WTC11 (cell line): Measurements from ENCODE around the gene XRCC5. TPM values are rescaled to one million over a fixed set of nuclear protein-coding genes. Genes with fewer than 3 reads are reported as not detected.

Experiments used
- ATAC-seq: fragments of 200-7000 bp; cut with Tn5 transposase; 2 replicates; pipeline ENCODE4 v1.10.0; 2021; ENCODE audit warnings: mild to moderate bottlenecking, moderate library complexity
- CTCF ChIA-PET: fragments of 300-600 bp; sonication (Branson Sonifier 250); formaldehyde crosslinking; loops from one replicate; lab custom pipeline; 2021; ENCODE audit warnings: antibody characterized with exemption; lab: Charles Lee
- POLR2A ChIA-PET: fragments of 350-600 bp; sonication (Branson Sonifier 250); formaldehyde crosslinking; loops from one replicate; lab custom pipeline; 2021; ENCODE audit warnings: antibody characterized with exemption; lab: Charles Lee
- DNase-seq: peaks from one replicate; pipeline ENCODE4 v3.0.0; 2021; ENCODE audit warnings: low spot score
- H3K27ac Mint-ChIP-seq: 2 replicates; pipeline ENCODE4 v1.8.0; 2021; ENCODE audit warnings: mixed read lengths
- H3K27me3 Mint-ChIP-seq: 2 replicates; pipeline ENCODE4 v1.8.0; 2021; ENCODE audit warnings: low read depth, mild to moderate bottlenecking, moderate library complexity, mixed read lengths
- H3K36me3 Mint-ChIP-seq: 2 replicates; pipeline ENCODE4 v1.8.0; 2021; ENCODE audit warnings: mixed read lengths
- H3K4me1 Mint-ChIP-seq: 2 replicates; pipeline ENCODE4 v1.8.0; 2022; ENCODE audit warnings: mixed read lengths
- H3K4me3 Mint-ChIP-seq: 2 replicates; pipeline ENCODE4 v1.8.0; 2021; ENCODE audit warnings: mild to moderate bottlenecking, moderate library complexity, mixed read lengths
- H3K9me3 Mint-ChIP-seq: 2 replicates; pipeline ENCODE4 v1.8.0; 2021; ENCODE audit warnings: mixed read lengths
- ESRRA ChIP-seq: sonication (generic); formaldehyde crosslinking; IDR thresholded peaks from 2 replicates; pipeline ENCODE4 v1.8.1; 2022; ENCODE audit warnings: mild to moderate bottlenecking, missing genetic modification reagents, borderline replicate concordance
- ETV6 ChIP-seq: sonication (generic); formaldehyde crosslinking; IDR thresholded peaks from 2 replicates; pipeline ENCODE4 v1.8.1; 2022; ENCODE audit warnings: mild to moderate bottlenecking, missing genetic modification reagents
- FOXJ3 ChIP-seq: sonication (generic); formaldehyde crosslinking; IDR thresholded peaks from 2 replicates; pipeline ENCODE4 v1.9.0; 2021; ENCODE audit warnings: missing genetic modification reagents, mild to moderate bottlenecking, borderline replicate concordance
- FOXP1 ChIP-seq: sonication (generic); formaldehyde crosslinking; IDR thresholded peaks from 2 replicates; pipeline ENCODE4 v1.8.0; 2022; ENCODE audit warnings: missing genetic modification reagents, mild to moderate bottlenecking, moderate library complexity, borderline replicate concordance
- GABPB1 ChIP-seq: sonication (generic); formaldehyde crosslinking; IDR thresholded peaks from 2 replicates; pipeline ENCODE4 v1.8.1; 2023; ENCODE audit warnings: mild to moderate bottlenecking, missing genetic modification reagents
- KAT7 ChIP-seq: sonication (generic); formaldehyde crosslinking; IDR thresholded peaks from 2 replicates; pipeline ENCODE4 v1.8.1; 2023; ENCODE audit warnings: missing genetic modification reagents, mild to moderate bottlenecking, borderline replicate concordance
- NFE2L1 ChIP-seq: sonication (generic); formaldehyde crosslinking; IDR thresholded peaks from 2 replicates; pipeline ENCODE4 v1.8.1; 2023; ENCODE audit warnings: missing genetic modification reagents
- OVOL2 ChIP-seq: fragments of 250-450 bp; sonication (Bioruptor Pico); IDR thresholded peaks from 2 replicates; pipeline ENCODE4 v1.9.0; 2021; ENCODE audit warnings: mild to moderate bottlenecking, borderline replicate concordance
- PRRX2 ChIP-seq: fragments of 250-450 bp; sonication (Bioruptor Pico); IDR thresholded peaks from 2 replicates; pipeline ENCODE4 v1.8.0; 2021; ENCODE audit warnings: mild to moderate bottlenecking
- RELA ChIP-seq: sonication (generic); formaldehyde crosslinking; IDR thresholded peaks from 2 replicates; pipeline ENCODE4 v1.8.1; 2022; ENCODE audit warnings: missing genetic modification reagents, mild to moderate bottlenecking, borderline replicate concordance
- ZBTB21 ChIP-seq: sonication (generic); formaldehyde crosslinking; IDR thresholded peaks from 2 replicates; pipeline ENCODE4 v1.8.1; 2023; ENCODE audit warnings: mild to moderate bottlenecking, missing genetic modification reagents, borderline replicate concordance
- ZNF121 ChIP-seq: sonication (generic); formaldehyde crosslinking; IDR thresholded peaks from 2 replicates; pipeline ENCODE4 v1.8.0; 2023; ENCODE audit warnings: missing genetic modification reagents
- ZNF219 ChIP-seq: sonication (generic); formaldehyde crosslinking; IDR thresholded peaks from 2 replicates; pipeline ENCODE4 v1.8.0; 2023; ENCODE audit warnings: missing genetic modification reagents, mild to moderate bottlenecking, borderline replicate concordance
- ZNF317 ChIP-seq: sonication (generic); formaldehyde crosslinking; IDR thresholded peaks from 2 replicates; pipeline ENCODE4 v1.8.1; 2023; ENCODE audit warnings: low read depth, mild to moderate bottlenecking, moderate library complexity, missing genetic modification reagents, borderline replicate concordance
- total RNA-seq: library from RNA; stranded (reverse); gene quantifications from 3 replicates; pipeline ENCODE4 v1.2.3, GENCODE V29; 2021
- TF ChIP-seq, protein P1 (sequence below): sonication (generic); formaldehyde crosslinking; IDR thresholded peaks from 2 replicates; pipeline ENCODE4 v1.8.0; 2023; ENCODE audit warnings: missing genetic modification reagents, mild to moderate bottlenecking, borderline replicate concordance
- TF ChIP-seq, protein P2 (sequence below): sonication (generic); formaldehyde crosslinking; IDR thresholded peaks from 2 replicates; pipeline ENCODE4 v1.8.0; 2023; ENCODE audit warnings: missing genetic modification reagents
- TF ChIP-seq, protein P3 (sequence below): sonication (generic); formaldehyde crosslinking; IDR thresholded peaks from 2 replicates; pipeline ENCODE4 v1.8.0; 2022; ENCODE audit warnings: mild to moderate bottlenecking, missing genetic modification reagents
- TF ChIP-seq, protein P4 (sequence below): fragments of 250-450 bp; sonication (Bioruptor Pico); IDR thresholded peaks from 2 replicates; pipeline ENCODE4 v2.1.2; 2022; ENCODE audit warnings: mild to moderate bottlenecking, moderate library complexity
- TF ChIP-seq, protein P5 (sequence below): sonication (generic); formaldehyde crosslinking; IDR thresholded peaks from 2 replicates; pipeline ENCODE4 v1.8.0; 2022; ENCODE audit warnings: missing genetic modification reagents

The XRCC5 gene
- total RNA-seq, 1 experiment from 2014 or later: 522 TPM

DNA sequence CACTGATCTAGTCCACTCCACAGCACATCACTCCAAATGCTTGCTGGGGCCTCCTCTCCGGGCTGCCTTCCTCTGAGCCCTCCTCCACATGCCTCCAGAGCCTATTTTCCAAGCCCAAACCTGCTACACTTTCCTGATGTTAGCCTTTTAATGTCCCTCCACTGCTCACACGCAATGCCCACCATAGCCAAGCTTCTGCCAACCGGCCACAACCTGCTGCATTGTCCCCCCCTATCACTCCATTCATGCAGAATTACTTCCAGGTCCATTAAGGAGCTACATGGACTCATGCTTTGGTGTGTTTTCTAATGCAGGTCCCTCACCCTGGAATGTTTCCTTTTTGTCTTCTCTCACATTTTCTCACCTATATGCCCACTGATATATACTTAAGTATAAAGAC, 133.9 kb downstream of the XRCC5 start (continued):
- TF ChIP-seq, protein P1, sequence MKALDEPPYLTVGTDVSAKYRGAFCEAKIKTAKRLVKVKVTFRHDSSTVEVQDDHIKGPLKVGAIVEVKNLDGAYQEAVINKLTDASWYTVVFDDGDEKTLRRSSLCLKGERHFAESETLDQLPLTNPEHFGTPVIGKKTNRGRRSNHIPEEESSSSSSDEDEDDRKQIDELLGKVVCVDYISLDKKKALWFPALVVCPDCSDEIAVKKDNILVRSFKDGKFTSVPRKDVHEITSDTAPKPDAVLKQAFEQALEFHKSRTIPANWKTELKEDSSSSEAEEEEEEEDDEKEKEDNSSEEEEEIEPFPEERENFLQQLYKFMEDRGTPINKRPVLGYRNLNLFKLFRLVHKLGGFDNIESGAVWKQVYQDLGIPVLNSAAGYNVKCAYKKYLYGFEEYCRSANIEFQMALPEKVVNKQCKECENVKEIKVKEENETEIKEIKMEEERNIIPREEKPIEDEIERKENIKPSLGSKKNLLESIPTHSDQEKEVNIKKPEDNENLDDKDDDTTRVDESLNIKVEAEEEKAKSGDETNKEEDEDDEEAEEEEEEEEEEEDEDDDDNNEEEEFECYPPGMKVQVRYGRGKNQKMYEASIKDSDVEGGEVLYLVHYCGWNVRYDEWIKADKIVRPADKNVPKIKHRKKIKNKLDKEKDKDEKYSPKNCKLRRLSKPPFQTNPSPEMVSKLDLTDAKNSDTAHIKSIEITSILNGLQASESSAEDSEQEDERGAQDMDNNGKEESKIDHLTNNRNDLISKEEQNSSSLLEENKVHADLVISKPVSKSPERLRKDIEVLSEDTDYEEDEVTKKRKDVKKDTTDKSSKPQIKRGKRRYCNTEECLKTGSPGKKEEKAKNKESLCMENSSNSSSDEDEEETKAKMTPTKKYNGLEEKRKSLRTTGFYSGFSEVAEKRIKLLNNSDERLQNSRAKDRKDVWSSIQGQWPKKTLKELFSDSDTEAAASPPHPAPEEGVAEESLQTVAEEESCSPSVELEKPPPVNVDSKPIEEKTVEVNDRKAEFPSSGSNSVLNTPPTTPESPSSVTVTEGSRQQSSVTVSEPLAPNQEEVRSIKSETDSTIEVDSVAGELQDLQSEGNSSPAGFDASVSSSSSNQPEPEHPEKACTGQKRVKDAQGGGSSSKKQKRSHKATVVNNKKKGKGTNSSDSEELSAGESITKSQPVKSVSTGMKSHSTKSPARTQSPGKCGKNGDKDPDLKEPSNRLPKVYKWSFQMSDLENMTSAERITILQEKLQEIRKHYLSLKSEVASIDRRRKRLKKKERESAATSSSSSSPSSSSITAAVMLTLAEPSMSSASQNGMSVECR (CRISPR knock-in tag): no peak
- TF ChIP-seq ZNF317 (CRISPR knock-in tag): no peak
- no peak for TF ChIP-seq ETV6 (CRISPR knock-in tag)

DNA sequence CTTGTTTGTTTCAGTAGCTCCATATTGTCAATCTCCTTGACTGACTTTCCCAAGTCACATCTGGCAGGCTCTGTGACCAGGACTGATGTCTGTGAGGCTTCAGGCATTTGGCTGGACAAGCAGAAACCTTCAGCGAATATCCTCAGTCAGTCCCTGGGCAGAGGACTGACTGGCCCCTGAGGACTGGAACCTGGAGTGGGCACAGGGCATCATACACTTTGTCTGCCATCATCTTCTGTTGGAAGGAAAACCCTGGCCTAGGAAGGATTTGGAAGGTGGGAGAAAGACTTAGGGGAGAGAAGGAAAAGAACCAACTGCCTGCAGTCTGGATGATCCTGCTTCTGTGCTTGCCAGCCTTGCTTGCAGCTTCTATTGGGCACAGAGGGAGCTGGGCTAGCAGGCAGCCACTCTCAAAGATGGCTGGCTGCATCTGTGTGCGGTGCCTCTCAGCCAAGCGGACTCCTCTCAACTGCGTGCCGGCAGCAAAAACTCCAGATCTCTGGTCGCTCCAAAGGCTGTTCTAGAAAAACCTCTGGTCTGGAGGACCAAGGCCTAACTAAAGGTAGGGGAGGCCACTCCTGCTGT, 136.3 kb downstream of the XRCC5 start:
- DNase-seq (no peak), ATAC-seq (no peak)
- Mint-ChIP-seq H3K27me3 (no peaks in the 10 kb centered on the region; the same call in 1 of the 2 replicates), H3K4me1 (peaks cover 12% of the 10 kb centered on the region), H3K27ac (no peak overlapping the region), H3K9me3 (peaks cover 6% of the 10 kb centered on the region), H3K36me3 (no peaks in the 10 kb centered on the region), H3K4me3 (no peak overlapping the region)
- POLR2A ChIA-PET: no interaction called here
- CTCF ChIA-PET: no interaction called here
- TF ChIP-seq FOXJ3: no peak
- no peak for TF ChIP-seq ZNF121
- TF ChIP-seq, protein P2, sequence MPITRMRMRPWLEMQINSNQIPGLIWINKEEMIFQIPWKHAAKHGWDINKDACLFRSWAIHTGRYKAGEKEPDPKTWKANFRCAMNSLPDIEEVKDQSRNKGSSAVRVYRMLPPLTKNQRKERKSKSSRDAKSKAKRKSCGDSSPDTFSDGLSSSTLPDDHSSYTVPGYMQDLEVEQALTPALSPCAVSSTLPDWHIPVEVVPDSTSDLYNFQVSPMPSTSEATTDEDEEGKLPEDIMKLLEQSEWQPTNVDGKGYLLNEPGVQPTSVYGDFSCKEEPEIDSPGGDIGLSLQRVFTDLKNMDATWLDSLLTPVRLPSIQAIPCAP (CRISPR knock-in tag): no peak
- TF ChIP-seq NFE2L1 (CRISPR knock-in tag): no peak
- TF ChIP-seq, protein P1 (CRISPR knock-in tag): no peak
- TF ChIP-seq, protein P3, sequence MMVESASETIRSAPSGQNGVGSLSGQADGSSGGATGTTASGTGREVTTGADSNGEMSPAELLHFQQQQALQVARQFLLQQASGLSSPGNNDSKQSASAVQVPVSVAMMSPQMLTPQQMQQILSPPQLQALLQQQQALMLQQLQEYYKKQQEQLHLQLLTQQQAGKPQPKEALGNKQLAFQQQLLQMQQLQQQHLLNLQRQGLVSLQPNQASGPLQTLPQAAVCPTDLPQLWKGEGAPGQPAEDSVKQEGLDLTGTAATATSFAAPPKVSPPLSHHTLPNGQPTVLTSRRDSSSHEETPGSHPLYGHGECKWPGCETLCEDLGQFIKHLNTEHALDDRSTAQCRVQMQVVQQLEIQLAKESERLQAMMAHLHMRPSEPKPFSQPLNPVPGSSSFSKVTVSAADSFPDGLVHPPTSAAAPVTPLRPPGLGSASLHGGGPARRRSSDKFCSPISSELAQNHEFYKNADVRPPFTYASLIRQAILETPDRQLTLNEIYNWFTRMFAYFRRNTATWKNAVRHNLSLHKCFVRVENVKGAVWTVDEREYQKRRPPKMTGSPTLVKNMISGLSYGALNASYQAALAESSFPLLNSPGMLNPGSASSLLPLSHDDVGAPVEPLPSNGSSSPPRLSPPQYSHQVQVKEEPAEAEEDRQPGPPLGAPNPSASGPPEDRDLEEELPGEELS (CRISPR knock-in tag): no peak
- no peak for TF ChIP-seq ETV6 (CRISPR knock-in tag)
- TF ChIP-seq PRRX2 (CRISPR knock-in tag): no peak
- no peak for TF ChIP-seq GABPB1
- no peak for TF ChIP-seq OVOL2 (CRISPR knock-in tag)
- TF ChIP-seq ZNF219 (CRISPR knock-in tag): no peak
- no peak for TF ChIP-seq ZBTB21 (CRISPR knock-in tag)
- no peak for TF ChIP-seq RELA (CRISPR knock-in tag)
- TF ChIP-seq FOXP1 (CRISPR knock-in tag): no peak
- no peak for TF ChIP-seq KAT7
- TF ChIP-seq, protein P4, sequence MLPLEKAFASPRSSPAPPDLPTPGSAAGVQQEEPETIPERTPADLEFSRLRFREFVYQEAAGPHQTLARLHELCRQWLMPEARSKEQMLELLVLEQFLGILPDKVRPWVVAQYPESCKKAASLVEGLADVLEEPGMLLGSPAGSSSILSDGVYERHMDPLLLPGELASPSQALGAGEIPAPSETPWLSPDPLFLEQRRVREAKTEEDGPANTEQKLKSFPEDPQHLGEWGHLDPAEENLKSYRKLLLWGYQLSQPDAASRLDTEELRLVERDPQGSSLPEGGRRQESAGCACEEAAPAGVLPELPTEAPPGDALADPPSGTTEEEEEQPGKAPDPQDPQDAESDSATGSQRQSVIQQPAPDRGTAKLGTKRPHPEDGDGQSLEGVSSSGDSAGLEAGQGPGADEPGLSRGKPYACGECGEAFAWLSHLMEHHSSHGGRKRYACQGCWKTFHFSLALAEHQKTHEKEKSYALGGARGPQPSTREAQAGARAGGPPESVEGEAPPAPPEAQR (CRISPR knock-in tag): no peak
- TF ChIP-seq, protein P5, sequence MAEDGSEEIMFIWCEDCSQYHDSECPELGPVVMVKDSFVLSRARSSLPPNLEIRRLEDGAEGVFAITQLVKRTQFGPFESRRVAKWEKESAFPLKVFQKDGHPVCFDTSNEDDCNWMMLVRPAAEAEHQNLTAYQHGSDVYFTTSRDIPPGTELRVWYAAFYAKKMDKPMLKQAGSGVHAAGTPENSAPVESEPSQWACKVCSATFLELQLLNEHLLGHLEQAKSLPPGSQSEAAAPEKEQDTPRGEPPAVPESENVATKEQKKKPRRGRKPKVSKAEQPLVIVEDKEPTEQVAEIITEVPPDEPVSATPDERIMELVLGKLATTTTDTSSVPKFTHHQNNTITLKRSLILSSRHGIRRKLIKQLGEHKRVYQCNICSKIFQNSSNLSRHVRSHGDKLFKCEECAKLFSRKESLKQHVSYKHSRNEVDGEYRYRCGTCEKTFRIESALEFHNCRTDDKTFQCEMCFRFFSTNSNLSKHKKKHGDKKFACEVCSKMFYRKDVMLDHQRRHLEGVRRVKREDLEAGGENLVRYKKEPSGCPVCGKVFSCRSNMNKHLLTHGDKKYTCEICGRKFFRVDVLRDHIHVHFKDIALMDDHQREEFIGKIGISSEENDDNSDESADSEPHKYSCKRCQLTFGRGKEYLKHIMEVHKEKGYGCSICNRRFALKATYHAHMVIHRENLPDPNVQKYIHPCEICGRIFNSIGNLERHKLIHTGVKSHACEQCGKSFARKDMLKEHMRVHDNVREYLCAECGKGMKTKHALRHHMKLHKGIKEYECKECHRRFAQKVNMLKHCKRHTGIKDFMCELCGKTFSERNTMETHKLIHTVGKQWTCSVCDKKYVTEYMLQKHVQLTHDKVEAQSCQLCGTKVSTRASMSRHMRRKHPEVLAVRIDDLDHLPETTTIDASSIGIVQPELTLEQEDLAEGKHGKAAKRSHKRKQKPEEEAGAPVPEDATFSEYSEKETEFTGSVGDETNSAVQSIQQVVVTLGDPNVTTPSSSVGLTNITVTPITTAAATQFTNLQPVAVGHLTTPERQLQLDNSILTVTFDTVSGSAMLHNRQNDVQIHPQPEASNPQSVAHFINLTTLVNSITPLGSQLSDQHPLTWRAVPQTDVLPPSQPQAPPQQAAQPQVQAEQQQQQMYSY (CRISPR knock-in tag): no peak
- no peak for TF ChIP-seq ESRRA
